Gastrocnemius medialis (tissue), 4 donors: ENCODE results near the gene EME2. TPM values are rescaled to one million over a fixed set of nuclear protein-coding genes. Genes with fewer than 3 reads are reported as not detected.

Source experiments
- ATAC-seq, 2 donors: fragments of 150-250 bp; one replicate each; pipeline ENCODE4 v1.9.1; 2016
- DNase-seq, 2 donors: peaks; one replicate each; pipeline ENCODE4 v3.0.0-alpha.2; 2019
- H3K27ac ChIP-seq, 4 donors: fragments of 200-600 bp; sonication (generic); 1 replicate in 1 of 4; 2 replicates in 3 of 4; pipeline ENCODE4 v1.5.1; 2016 to 2018; ENCODE audit warnings: mild to moderate bottlenecking in 2 of 4, moderate library complexity in 1 of 4
- H3K27me3 ChIP-seq, 3 donors: fragments of 200-600 bp; sonication (generic) in 2 of 3; 1 replicate in 1 of 3; 2 replicates in 2 of 3; pipeline versions ENCODE4 v1.5.1 to v1.6.0; 2016 to 2019; ENCODE audit warnings: mild to moderate bottlenecking in 1 of 3, moderate library complexity in 1 of 3
- H3K36me3 ChIP-seq, 2 donors: fragments of 200-600 bp; sonication (generic) in 1 of 2; one replicate each; pipeline ENCODE4 v1.5.1; 2017 to 2018
- H3K4me1 ChIP-seq, 2 donors: fragments of 200-600 bp; sonication (generic) in 1 of 2; one replicate each; pipeline ENCODE4 v1.5.1; 2016 to 2017; ENCODE audit warnings: mild to moderate bottlenecking in 2 of 2
- H3K4me3 ChIP-seq, 4 donors: fragments of 200-600 bp; sonication (generic) in 3 of 4; 1 replicate in 1 of 4; 2 replicates in 3 of 4; pipeline ENCODE4 v1.5.1; 2016 to 2019; ENCODE audit warnings: mild to moderate bottlenecking in 2 of 4
- H3K9me3 ChIP-seq, 3 donors: fragments of 200-600 bp; sonication (generic) in 2 of 3; 1 replicate in 1 of 3; 2 replicates in 2 of 3; pipeline ENCODE4 v1.5.1; 2016 to 2019
- POLR2A ChIP-seq, 2 donors: fragments of 450-650 bp; IDR thresholded peaks; one replicate each; pipeline ENCODE4 v1.6.1; 2017; ENCODE audit warnings: antibody characterized with exemption in 2 of 2, mild to moderate bottlenecking in 2 of 2, moderate library complexity in 2 of 2
- in situ Hi-C, 4 donors: fragments of 200-750 bp; cut with MboI; loops; one replicate each; pipeline versions ENCODE4 v1.15.0 to v1.8.0; 2017; ENCODE audit warnings: low sequenced_read_pairs in 4 of 4
- intact Hi-C: fragments of 100-400 bp; cut with DNase I; formaldehyde crosslinking; loops from one replicate; pipeline ENCODE4 v1.15.1; 2023; ENCODE audit warnings: low total_unique reads
- total RNA-seq, 4 donors: library from RNA; depleted of rRNA; stranded (reverse); fragments of >200 nt; gene quantifications; one replicate each; pipeline versions ENCODE4 v1.1.0 to v1.2.3, GENCODE V29; 2016
- TF ChIP-seq, protein P1 (sequence below), 5 experiments: fragments of 450-650 bp in 3 of 5; fragments of 200-600 bp in 2 of 5; sonication (generic) in 2 of 5; IDR thresholded peaks in 4 of 5; conservative IDR thresholded peaks in 1 of 5; 1 replicate in 4 of 5; 2 replicates in 1 of 5; pipeline ENCODE4 v1.5.1; 2016 to 2019; ENCODE audit warnings: antibody characterized with exemption in 5 of 5, mild to moderate bottlenecking in 3 of 5, moderate library complexity in 3 of 5

The EME2 gene
- total RNA-seq, 4 donors from 2014 or later, result 2.1 to 9.2 (median 6.2) TPM

DNA sequence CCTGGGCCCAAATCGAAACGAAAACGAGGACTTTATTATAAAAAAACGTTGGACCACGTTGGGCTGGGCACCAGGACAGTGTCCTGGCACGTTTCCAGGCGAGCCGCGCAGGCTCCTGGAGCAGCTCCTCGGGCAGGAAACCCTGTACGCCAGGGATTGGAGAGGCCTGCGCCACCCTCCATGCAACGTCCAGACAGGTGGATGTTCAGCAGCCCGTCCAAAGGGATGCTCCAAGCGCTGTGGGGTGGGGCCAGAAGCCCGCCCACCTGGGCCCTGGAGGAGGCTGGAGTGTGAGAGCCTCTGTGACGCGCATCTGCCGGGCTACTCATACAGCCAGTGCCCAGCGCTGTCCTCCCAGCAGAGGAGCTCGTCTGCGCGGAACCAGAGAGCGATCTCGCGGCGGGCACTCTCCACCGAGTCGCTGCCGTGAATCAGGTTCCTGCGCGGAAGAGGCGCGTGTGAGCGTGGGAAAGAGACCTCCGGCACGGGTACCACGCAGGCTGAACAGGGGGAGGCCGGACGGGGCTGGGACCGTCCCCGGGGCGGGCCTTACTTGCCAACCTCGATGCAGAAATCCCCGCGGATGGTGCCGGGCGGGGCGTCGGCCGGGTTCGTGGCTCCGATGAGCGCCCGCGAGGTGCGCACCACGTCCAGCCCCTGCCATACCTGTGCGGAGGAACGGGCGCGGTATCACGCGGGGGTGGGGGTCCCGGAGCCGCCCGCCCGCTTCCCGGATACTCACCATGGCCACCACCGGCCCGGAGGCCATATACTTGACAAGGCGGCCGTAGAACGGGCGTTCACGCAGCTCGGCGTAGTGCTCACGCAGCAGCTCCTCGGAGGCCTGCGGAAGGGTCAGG lies 2.1 kb upstream of the EME2 start:
- Histone ChIP-seq H3K27ac (peak overlapping the region; percentile 77 to 99 (median 94)), H3K4me1 (peaks cover 24 to 41% of the 10 kb centered on the region in 2 donors), H3K27me3 (no peaks in the 10 kb centered on the region), H3K4me3 (peak overlapping the region; percentile 70 to 99 (median 79)), H3K9me3 (no peaks in the 10 kb centered on the region), H3K36me3 (peaks cover 0 to 33% of the 10 kb centered on the region in 2 donors)
- TF ChIP-seq POLR2A (IDR thresholded peaks at IDR 0.05), result no peak
- TF ChIP-seq, protein P1, sequence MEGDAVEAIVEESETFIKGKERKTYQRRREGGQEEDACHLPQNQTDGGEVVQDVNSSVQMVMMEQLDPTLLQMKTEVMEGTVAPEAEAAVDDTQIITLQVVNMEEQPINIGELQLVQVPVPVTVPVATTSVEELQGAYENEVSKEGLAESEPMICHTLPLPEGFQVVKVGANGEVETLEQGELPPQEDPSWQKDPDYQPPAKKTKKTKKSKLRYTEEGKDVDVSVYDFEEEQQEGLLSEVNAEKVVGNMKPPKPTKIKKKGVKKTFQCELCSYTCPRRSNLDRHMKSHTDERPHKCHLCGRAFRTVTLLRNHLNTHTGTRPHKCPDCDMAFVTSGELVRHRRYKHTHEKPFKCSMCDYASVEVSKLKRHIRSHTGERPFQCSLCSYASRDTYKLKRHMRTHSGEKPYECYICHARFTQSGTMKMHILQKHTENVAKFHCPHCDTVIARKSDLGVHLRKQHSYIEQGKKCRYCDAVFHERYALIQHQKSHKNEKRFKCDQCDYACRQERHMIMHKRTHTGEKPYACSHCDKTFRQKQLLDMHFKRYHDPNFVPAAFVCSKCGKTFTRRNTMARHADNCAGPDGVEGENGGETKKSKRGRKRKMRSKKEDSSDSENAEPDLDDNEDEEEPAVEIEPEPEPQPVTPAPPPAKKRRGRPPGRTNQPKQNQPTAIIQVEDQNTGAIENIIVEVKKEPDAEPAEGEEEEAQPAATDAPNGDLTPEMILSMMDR (IDR thresholded peaks at IDR 0.05 in 4 of 5, conservative IDR thresholded peaks at IDR 0.05 in 1 of 5), result no peak
- peak in 1 of 2 donors; percentile 60 for DNase-seq
- in situ Hi-C loops (no loop called here), intact Hi-C loops (loop anchor here (10.0 kb wide), 1 partner anchor 444 kb away; the partner anchor contains the start of genes BRICD5 and PGP)
- peak; percentile 6 to 19 for ATAC-seq

DNA sequence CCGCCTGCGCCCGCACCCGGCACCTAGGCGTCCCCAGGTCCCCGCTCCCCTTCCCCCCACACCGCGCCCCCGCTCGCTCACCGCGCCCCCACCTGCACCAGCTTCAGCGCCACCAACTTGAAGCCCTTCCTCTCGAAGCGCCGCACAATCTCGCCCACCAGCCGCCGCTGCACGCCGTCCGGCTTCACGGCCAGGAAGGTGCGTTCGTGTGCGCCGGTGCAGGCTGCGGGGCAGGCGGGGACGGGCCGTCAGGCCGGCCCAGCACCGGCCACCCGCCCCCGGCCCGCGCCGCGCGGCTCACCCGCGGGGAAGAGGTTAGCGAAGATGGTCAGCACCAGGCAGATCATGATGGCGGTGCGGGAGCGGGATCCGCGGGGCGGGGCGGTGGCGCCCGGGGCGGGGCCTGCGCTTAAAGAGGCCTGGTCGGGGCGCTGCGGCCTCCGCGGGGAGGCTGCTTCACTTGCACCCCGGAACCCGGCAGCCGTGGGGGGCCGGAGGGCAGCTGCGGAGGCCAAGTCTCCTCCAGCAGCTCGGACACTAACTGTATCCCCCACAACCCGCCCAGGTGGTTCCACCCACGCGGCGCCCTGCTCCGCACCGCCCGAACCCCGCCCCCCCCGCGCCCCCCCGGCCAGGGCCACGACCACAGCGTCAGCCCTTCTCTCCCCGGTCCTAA lies 1.3 kb upstream of the EME2 start, which contains the start of gene NME3:
NME3 (minus strand) TSS at position 356 of the 676 bp plus-strand sequence; CDS start at position 347, 9 bp downstream.
- intact Hi-C loops, result loop anchor here (10.0 kb wide), 1 partner anchor 443 kb away; the partner anchor contains the start of genes BRICD5 and PGP

DNA sequence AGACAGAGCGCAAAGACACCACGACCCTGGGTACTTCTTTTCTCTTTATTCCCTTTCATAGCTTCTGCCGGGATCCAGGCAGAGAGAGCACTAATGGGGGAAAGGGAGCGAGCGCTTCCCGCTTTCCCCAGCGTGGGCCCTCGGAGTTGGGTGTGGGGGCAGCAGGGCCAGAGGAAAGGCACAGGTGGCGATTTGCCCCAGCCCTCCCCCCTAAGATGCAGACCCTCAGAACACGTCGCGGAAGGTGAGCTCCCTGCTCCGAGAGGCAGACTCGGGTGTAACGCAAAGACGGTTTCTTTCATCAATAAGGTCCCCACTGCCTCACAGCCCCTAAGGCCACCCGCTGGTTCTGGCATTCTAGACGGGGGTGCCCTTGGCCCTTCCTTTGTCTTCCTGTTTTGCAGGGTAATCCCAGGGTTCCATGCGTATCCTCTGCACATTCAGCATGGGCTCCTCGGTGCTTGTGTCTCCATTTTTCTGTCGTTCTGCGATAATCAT lies 697 bp upstream of the EME2 start:
- peaks cover 24 to 41% of the 10 kb centered on the region in 2 donors for H3K4me1 ChIP-seq
- intact Hi-C loops (loop anchor here (2.0 to 10.0 kb wide), 2 partner anchors 55 to 443 kb away; partner anchors contain the start of genes BRICD5, FAHD1, HAGH and PGP), in situ Hi-C loops (no loop called here)
- H3K27me3 ChIP-seq, result no peaks in the 10 kb centered on the region
- TF ChIP-seq, protein P1 (IDR thresholded peaks at IDR 0.05 in 4 of 5, conservative IDR thresholded peaks at IDR 0.05 in 1 of 5), result no peak
- no peak for TF ChIP-seq POLR2A (IDR thresholded peaks at IDR 0.05)
- no peaks in the 10 kb centered on the region for H3K9me3 ChIP-seq
- peak overlapping the region; percentile 70 to 99 (median 79) for H3K4me3 ChIP-seq
- ATAC-seq, result no peak
- no peak for DNase-seq
- H3K27ac ChIP-seq, result peak overlapping the region; percentile 77 to 99 (median 94)
- H3K36me3 ChIP-seq, result peaks cover 0 to 29% of the 10 kb centered on the region in 2 donors

More for the DNA sequence above, 1.3 kb upstream of the EME2 start, which contains the start of gene NME3:
- no peaks in the 10 kb centered on the region for H3K27me3 ChIP-seq
- H3K9me3 ChIP-seq, result no peaks in the 10 kb centered on the region
- TF ChIP-seq, protein P1 (IDR thresholded peaks at IDR 0.05 in 4 of 5, conservative IDR thresholded peaks at IDR 0.05 in 1 of 5), result peak in 1 of 5 experiments; percentile 14
- no peak for TF ChIP-seq POLR2A (IDR thresholded peaks at IDR 0.05)
- H3K4me3 ChIP-seq, result peak within 1 kb of the TSS; percentile 70 to 99 (median 79)
- H3K36me3 ChIP-seq, result peaks cover 0 to 29% of the 10 kb centered on the region in 2 donors
- peak; percentile 46 to 64 for ATAC-seq
- H3K4me1 ChIP-seq, result peaks cover 24 to 41% of the 10 kb centered on the region in 2 donors
- peak in 1 of 2 donors; percentile 70 for DNase-seq
- peak within 1 kb of the TSS; percentile 77 to 99 (median 94) for H3K27ac ChIP-seq
- in situ Hi-C loops, result no loop called here

DNA sequence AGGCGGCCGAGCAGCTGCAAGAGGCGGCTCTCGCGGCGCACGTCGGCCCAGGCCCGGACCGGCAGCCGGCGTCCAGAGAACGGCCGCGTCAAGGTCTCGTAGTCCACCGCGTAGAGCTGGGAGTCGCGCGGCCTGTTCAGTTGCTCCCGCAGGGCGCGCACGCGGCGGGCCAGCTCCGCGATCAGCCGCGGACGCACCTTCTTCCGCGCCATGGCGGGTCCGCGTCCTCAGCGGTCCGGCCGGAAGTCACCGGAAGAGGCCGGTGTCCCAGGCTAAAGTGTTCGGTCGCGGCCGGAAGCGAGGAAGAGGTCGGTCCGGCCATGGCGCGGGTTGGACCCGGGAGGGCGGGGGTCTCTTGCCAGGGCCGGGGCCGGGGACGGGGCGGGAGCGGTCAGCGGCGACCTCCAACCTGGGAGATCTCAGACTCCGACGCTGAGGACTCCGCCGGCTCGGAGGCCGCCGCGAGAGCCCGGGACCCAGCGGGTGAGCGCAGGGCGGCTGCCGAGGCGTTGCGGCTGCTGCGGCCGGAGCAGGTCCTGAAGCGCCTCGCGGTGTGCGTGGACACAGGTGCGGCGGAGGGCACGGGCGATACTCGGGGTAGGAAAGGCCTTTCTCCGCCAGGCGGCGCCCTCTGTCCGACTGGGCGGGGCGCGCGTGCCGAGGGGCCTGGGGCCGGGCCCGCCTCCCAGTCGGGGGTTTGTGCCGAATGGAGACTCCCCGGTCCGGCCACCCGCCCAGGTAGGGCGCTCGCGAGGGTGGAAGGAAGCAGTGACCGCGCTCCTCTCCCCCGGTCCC lies 495 bp downstream of the EME2 start, which contains the start of gene MRPS34:
MRPS34 (minus strand) TSS at position 227 of the 795 bp plus-strand sequence; CDS start at position 212, 15 bp downstream.
- in situ Hi-C loops (no loop called here), intact Hi-C loops (loop anchor here (1.0 to 10.0 kb wide), 3 partner anchors 9 to 442 kb away; partner anchors contain the start of genes BRICD5, FAHD1, HAGH and NUBP2)
- Histone ChIP-seq H3K9me3 (no peaks in the 10 kb centered on the region), H3K27me3 (no peaks in the 10 kb centered on the region), H3K4me1 (peaks cover 24 to 41% of the 10 kb centered on the region in 2 donors), H3K4me3 (peak within 1 kb of the TSS; percentile 70 to 99 (median 79)), H3K36me3 (peaks cover 0 to 29% of the 10 kb centered on the region in 2 donors), H3K27ac (peak within 1 kb of the TSS; percentile 77 to 99 (median 94))
- ATAC-seq (peak; percentile 75 to 77), DNase-seq (peak; percentile 69 to 71)
- TF ChIP-seq, protein P1 (IDR thresholded peaks at IDR 0.05 in 4 of 5, conservative IDR thresholded peaks at IDR 0.05 in 1 of 5), result peak; percentile 65 to 89 (median 74)
- TF ChIP-seq POLR2A (IDR thresholded peaks at IDR 0.05), result peak; percentile 30 to 57
